NB4 (cell line): ENCODE results near the gene PRRG2.
A peak's percentile ranks its signal among the peaks of the same experiment; 100 is the strongest.

ENCODE experiments used
- DNase-seq: peaks from one replicate; pipeline ENCODE4 v3.0.0; 2010; ENCODE audit warnings: low read depth
- H3K4me3 ChIP-seq: one replicate; pipeline ENCODE4 v1.5.1; 2011; ENCODE audit warnings: mild to moderate bottlenecking, low read depth, low read length, moderate library complexity
- CTCF ChIP-seq: IDR thresholded peaks from one replicate; pipeline ENCODE4 v1.5.1; 2012; ENCODE audit warnings: low read depth, low read length
- MAX ChIP-seq: IDR thresholded peaks from 2 replicates; pipeline ENCODE4 v1.6.1; 2011; ENCODE audit warnings: low read depth, low read length
- MYC ChIP-seq: IDR thresholded peaks from 2 replicates; pipeline ENCODE4 v1.6.1; 2011; ENCODE audit warnings: low read depth, low read length
- POLR2A ChIP-seq: IDR thresholded peaks from 2 replicates; pipeline ENCODE4 v1.6.1; 2011; ENCODE audit warnings: mild to moderate bottlenecking; ENCODE audit not compliant: insufficient read length; ENCODE audit errors: extremely low read depth

Gene PRRG2

GRCh38 chr19:49581007-49581508 lies at the start of gene PRRG2:
Gene PRRG2, plus strand, starts transcription at chr19:49581316. Its CDS starts 1,904 bp downstream, at chr19:49583220.
- no peak for TF ChIP-seq MAX
- no peak for TF ChIP-seq CTCF
- no peak for TF ChIP-seq MYC
- TF ChIP-seq POLR2A = no peak
- H3K4me3 ChIP-seq = peak within 1 kb of the TSS; percentile 86
- DNase-seq = no peak

GRCh38 chr19:49533551-49534488 lies 47.3 kb upstream of the PRRG2 start:
- TF ChIP-seq MYC = no peak; the same call in 1 of the 2 replicates
- peak; percentile 87 for TF ChIP-seq MAX
- no peak for TF ChIP-seq POLR2A
- TF ChIP-seq CTCF = peak; percentile 17
- H3K4me3 ChIP-seq = no peak overlapping the region
- peak; percentile 82 for DNase-seq

- H3K4me3 ChIP-seq = no peak overlapping the region
- DNase-seq = peak; percentile 82
- TF ChIP-seq MYC (no peak), CTCF (no peak), MAX (no peak), POLR2A (no peak)
Observed at GRCh38 chr19:49534632-49535385, 46.3 kb upstream of the PRRG2 start.

- H3K4me3 ChIP-seq = no peak overlapping the region
- no peak for DNase-seq
- TF ChIP-seq POLR2A = no peak
- no peak for TF ChIP-seq MYC
- TF ChIP-seq CTCF = no peak
- TF ChIP-seq MAX = no peak
Observed at GRCh38 chr19:49536921-49537462, 44.1 kb upstream of the PRRG2 start.

GRCh38 chr19:49538643-49539042 lies 42.5 kb upstream of the PRRG2 start:
- no peak overlapping the region for H3K4me3 ChIP-seq
- TF ChIP-seq MYC (no peak), MAX (no peak), POLR2A (no peak), CTCF (no peak)
- no peak for DNase-seq
